Testis (tissue), 2 donors: ENCODE measurements around the gene LRFN4.

Experiments used
- POLR2A ChIP-seq: fragments of 450-650 bp; IDR thresholded peaks from one replicate; pipeline ENCODE4 v1.6.1; 2017; ENCODE audit warnings: antibody characterized with exemption, mild to moderate bottlenecking, moderate library complexity
- TF ChIP-seq, protein P1 (sequence below), 3 experiments: fragments of 450-650 bp in 2 of 3; fragments of 200-600 bp in 1 of 3; sonication (generic) in 1 of 3; IDR thresholded peaks; one replicate each; pipeline ENCODE4 v1.5.1; 2016 to 2019; ENCODE audit warnings: antibody characterized with exemption in 3 of 3, mild to moderate bottlenecking in 2 of 3, moderate library complexity in 1 of 3

DNA sequence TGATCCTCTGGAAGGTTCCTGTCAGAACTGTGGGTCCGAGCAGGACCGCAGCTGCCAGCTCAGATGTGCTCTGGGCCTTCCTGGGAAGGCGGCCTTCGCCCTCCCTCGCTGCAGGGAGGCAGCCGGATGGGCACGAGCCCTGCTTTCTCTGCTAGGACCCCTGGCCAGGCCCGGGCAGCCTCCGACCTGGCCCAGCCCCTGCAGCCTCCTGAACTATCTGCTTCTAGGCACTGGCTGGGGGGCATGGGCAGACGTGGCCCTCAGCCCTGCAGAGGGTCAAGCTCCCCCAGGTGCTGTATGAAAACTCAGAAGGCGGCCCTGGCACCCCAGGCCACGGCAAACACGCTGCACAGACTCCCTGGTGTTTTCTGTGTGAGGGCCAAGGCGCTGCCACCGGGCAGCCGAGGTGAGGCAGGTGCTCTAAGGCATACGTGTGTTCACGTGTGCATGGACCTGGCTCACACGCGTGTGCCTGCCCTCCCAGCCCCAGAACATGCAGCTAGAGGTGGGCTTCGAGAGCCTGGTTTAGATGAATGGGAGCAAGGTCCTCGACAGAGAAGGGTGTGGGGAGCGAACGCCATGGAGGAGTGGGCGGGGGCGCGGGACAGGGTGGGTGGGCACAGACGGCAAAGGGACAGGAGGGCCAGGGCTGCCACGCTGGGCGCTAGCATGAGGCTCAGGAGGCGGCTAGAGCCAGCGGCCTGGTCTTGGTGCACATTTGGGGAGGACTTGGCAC is 4.3 kb downstream of the LRFN4 start:
- TF ChIP-seq, protein P1, sequence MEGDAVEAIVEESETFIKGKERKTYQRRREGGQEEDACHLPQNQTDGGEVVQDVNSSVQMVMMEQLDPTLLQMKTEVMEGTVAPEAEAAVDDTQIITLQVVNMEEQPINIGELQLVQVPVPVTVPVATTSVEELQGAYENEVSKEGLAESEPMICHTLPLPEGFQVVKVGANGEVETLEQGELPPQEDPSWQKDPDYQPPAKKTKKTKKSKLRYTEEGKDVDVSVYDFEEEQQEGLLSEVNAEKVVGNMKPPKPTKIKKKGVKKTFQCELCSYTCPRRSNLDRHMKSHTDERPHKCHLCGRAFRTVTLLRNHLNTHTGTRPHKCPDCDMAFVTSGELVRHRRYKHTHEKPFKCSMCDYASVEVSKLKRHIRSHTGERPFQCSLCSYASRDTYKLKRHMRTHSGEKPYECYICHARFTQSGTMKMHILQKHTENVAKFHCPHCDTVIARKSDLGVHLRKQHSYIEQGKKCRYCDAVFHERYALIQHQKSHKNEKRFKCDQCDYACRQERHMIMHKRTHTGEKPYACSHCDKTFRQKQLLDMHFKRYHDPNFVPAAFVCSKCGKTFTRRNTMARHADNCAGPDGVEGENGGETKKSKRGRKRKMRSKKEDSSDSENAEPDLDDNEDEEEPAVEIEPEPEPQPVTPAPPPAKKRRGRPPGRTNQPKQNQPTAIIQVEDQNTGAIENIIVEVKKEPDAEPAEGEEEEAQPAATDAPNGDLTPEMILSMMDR (IDR thresholded peaks at IDR 0.05), result no peak
- TF ChIP-seq POLR2A, result no peak
